Stomach (tissue), 9 donors: Measurements from ENCODE around the gene GSTA1. TPM values are rescaled to one million over a fixed set of nuclear protein-coding genes. Genes with fewer than 3 reads are reported as not detected.
"Not testable (repeated sequence)": the region's sequence is repeated elsewhere in the genome, so short reads cannot be mapped to it uniquely, and the experiment has no call there.

Experiments used
- DNase-seq, 2 donors: peaks; one replicate each; pipeline versions ENCODE4 v3.0.0 to v3.0.0-alpha.2; 2013 to 2019
- H3K27ac ChIP-seq, 5 donors: fragments of 200-600 bp in 4 of 5; sonication (generic) in 4 of 5; one replicate each; pipeline ENCODE4 v1.5.1; 2013 to 2019; ENCODE audit warnings: mild to moderate bottlenecking in 1 of 5, moderate library complexity in 1 of 5
- H3K27me3 ChIP-seq, 3 donors: fragments of 200-600 bp; sonication (generic); one replicate each; pipeline ENCODE4 v1.5.1; 2017 to 2019; ENCODE audit warnings: mixed run types in 1 of 3
- H3K36me3 ChIP-seq, 4 donors: fragments of 200-600 bp; sonication (generic); 1 replicate in 3 of 4; 2 replicates in 1 of 4; pipeline ENCODE4 v1.5.1; 2016 to 2019
- H3K4me1 ChIP-seq, 4 donors: fragments of 200-600 bp; sonication (generic); one replicate each; pipeline ENCODE4 v1.5.1; 2016 to 2019
- H3K4me3 ChIP-seq, 4 donors: fragments of 200-600 bp; sonication (generic) in 3 of 4; one replicate each; pipeline ENCODE4 v1.5.1; 2016 to 2019; ENCODE audit warnings: mild to moderate bottlenecking in 1 of 4
- H3K9me3 ChIP-seq, 4 donors: fragments of 200-600 bp; sonication (generic); one replicate each; pipeline ENCODE4 v1.5.1; 2016 to 2019
- CTCF ChIP-seq, 7 experiments: fragments of 450-650 bp in 4 of 7; fragments of 200-600 bp in 3 of 7; sonication (generic) in 3 of 7; IDR thresholded peaks; one replicate each; pipeline ENCODE4 v1.5.1; 2016 to 2019; ENCODE audit warnings: antibody characterized with exemption in 7 of 7, control low read depth in 2 of 7, mild to moderate bottlenecking in 1 of 7
- EP300 ChIP-seq: sonication (generic); formaldehyde crosslinking; IDR thresholded peaks from one replicate; pipeline ENCODE4 v1.6.1; 2017; ENCODE audit warnings: antibody characterized with exemption
- POLR2A ChIP-seq, 4 donors: fragments of 450-650 bp; IDR thresholded peaks; one replicate each; pipeline ENCODE4 v1.6.1; 2016; ENCODE audit warnings: antibody characterized with exemption in 4 of 4, control low read depth in 2 of 4, mild to moderate bottlenecking in 1 of 4, moderate library complexity in 1 of 4
- POLR2AphosphoS5 ChIP-seq, 3 donors: sonication (generic); formaldehyde crosslinking; IDR thresholded peaks; one replicate each; pipeline ENCODE4 v1.6.1; 2016; ENCODE audit warnings: antibody characterized with exemption in 3 of 3
- WGBS, 5 donors: extraction: QIAGEN DNeasy Blood & Tissue Kit in 3 of 5; methylation state at CpG; one replicate each; pipeline versions ENCODE4 v1.1.5 to v1.1.7; 2013 to 2018; 5-methylcytosine and 5-hydroxymethylcytosine counted together
- intact Hi-C: fragments of 100-400 bp; cut with DNase I; formaldehyde crosslinking; loops from one replicate; pipeline ENCODE4 v1.15.1; 2023; ENCODE audit warnings: low total_unique reads
- polyA plus RNA-seq, 3 donors: library from polyadenylated mRNA; stranded (reverse); fragments of 200-250 nt; gene quantifications; one replicate each; pipeline ENCODE4 v1.2.3, GENCODE V29; 2013
- total RNA-seq, 5 donors: library from RNA; depleted of rRNA; stranded (reverse); fragments of >200 nt; gene quantifications; one replicate each; pipeline versions ENCODE4 v1.1.0 to v1.2.3, GENCODE V29; 2014 to 2016
- donor health status: healthy with polysubstance abuse.
- donor health status: Bipolar disorder and iron deficiency.
- donor health status: healthy.

GSTA1 gene
- total and polyA plus RNA-seq, 8 donors: 8.2 to 292 (median 107) TPM; not detected in 1

GRCh38 chr6:52808660-52809059, 5.0 kb upstream of the GSTA1 start:
- H3K9me3 ChIP-seq: no peaks in the 10 kb centered on the region
- no peaks in the 10 kb centered on the region for H3K27me3 ChIP-seq
- DNase-seq: no peak
- no peak overlapping the region for H3K27ac ChIP-seq
- no peak overlapping the region for H3K4me3 ChIP-seq
- H3K36me3 ChIP-seq: no peaks in the 10 kb centered on the region
- intact Hi-C loops: no loop called here
- TF ChIP-seq CTCF (IDR thresholded peaks at IDR 0.05) (no peak), POLR2AphosphoS5 (IDR thresholded peaks at IDR 0.05) (no peak), POLR2A (IDR thresholded peaks at IDR 0.05) (no peak), EP300 (no peak)
- WGBS, 5 donors: 89 to 94% (median 91%) methylated on average over 5 of the region's 5 CpGs
- H3K4me1 ChIP-seq: no peaks in the 10 kb centered on the region

- H3K27ac ChIP-seq: no peak overlapping the region
- H3K9me3 ChIP-seq: no peaks in the 10 kb centered on the region
- H3K4me1 ChIP-seq: no peaks in the 10 kb centered on the region
- H3K4me3 ChIP-seq: peak overlapping the region in 3 of 4 donors; percentile 20 to 31 (median 24)
- intact Hi-C loops: no loop called here
- no peak for DNase-seq
- no peaks in the 10 kb centered on the region for H3K27me3 ChIP-seq
- TF ChIP-seq CTCF (IDR thresholded peaks at IDR 0.05) (no peak), EP300 (no peak), POLR2A (IDR thresholded peaks at IDR 0.05) (no peak), POLR2AphosphoS5 (IDR thresholded peaks at IDR 0.05) (no peak)
- WGBS, 5 donors: 60 to 88% (median 75%) methylated on average over 1 of the region's 1 CpG
- H3K36me3 ChIP-seq: no peaks in the 10 kb centered on the region
Measured at GRCh38 chr6:52802806-52803205, 810 bp downstream of the GSTA1 start.

GRCh38 chr6:52801188-52801841, 2.3 kb downstream of the GSTA1 start:
- Histone ChIP-seq H3K4me1 (no peaks in the 10 kb centered on the region), H3K36me3 (no peaks in the 10 kb centered on the region), H3K9me3 (no peaks in the 10 kb centered on the region), H3K27ac (no peak overlapping the region), H3K27me3 (no peaks in the 10 kb centered on the region), H3K4me3 (no peak overlapping the region)
- 43 to 64% (median 48%) methylated on average over 2 of the region's 2 CpGs for WGBS, 5 donors
- DNase-seq: no peak
- TF ChIP-seq EP300: no peak
- TF ChIP-seq POLR2A (IDR thresholded peaks at IDR 0.05): no peak
- TF ChIP-seq CTCF (IDR thresholded peaks at IDR 0.05): no peak
- TF ChIP-seq POLR2AphosphoS5 (IDR thresholded peaks at IDR 0.05): no peak
- intact Hi-C loops: no loop called here

GRCh38 chr6:52799272-52799671, 4.3 kb downstream of the GSTA1 start:
- WGBS, 5 donors: 88 to 100% (median 94%) methylated on average over 1 of the region's 1 CpG
- H3K27ac ChIP-seq: not testable (repeated sequence)

GRCh38 chr6:52794366-52794765, 9.2 kb downstream of the GSTA1 start:
- H3K4me1 ChIP-seq, H3K27ac ChIP-seq, intact Hi-C loops, H3K27me3 ChIP-seq, DNase-seq, H3K4me3 ChIP-seq: not testable (repeated sequence)
- Histone ChIP-seq H3K9me3 (peaks cover 0 to 11% (median 0%) of the 10 kb centered on the region in 4 donors), H3K36me3 (peaks cover 0 to 16% (median 0%) of the 10 kb centered on the region in 4 donors)
- 81 to 90% (median 85%) methylated on average over 2 of the region's 2 CpGs for WGBS, 5 donors

More at GRCh38 chr6:52799272-52799671, 4.3 kb downstream of the GSTA1 start:
- H3K4me1 ChIP-seq, H3K36me3 ChIP-seq, H3K27me3 ChIP-seq, intact Hi-C loops, H3K4me3 ChIP-seq, DNase-seq, H3K9me3 ChIP-seq: not testable (repeated sequence)
